Medulla oblongata (tissue), 1 donor: ENCODE data around the gene IGFLR1.

Experiments
- DNase-seq: peaks from one replicate; pipeline ENCODE4 v3.0.0-alpha.2; 2015; ENCODE audit errors: extremely low spot score

The IGFLR1 gene

GRCh38 chr19:35755550-35756376 is 13.5 kb upstream of the IGFLR1 start:
- no peak for DNase-seq

DNA sequence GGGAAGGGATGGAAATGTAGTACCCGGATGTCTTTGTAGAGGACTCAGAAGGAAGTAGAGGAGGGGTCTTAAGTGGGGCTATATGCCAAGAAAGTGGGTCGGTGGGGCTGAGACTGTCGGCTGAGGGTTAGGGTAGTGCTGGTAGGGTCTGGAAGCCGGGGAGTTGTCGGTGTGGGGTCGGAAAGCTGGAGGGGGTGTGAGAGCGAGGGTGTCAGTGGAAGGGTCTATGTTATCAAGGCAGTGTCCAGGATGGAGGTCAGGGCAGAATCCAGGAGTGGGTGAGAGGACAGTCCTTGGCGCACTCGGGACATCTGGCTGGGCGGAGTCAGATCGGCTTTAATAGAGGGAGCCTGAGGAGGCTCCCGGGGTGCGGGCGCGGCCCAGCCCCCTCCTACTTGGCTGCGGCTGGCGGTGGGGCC is 12.9 kb upstream of the IGFLR1 start:
- DNase-seq, result no peak

DNA sequence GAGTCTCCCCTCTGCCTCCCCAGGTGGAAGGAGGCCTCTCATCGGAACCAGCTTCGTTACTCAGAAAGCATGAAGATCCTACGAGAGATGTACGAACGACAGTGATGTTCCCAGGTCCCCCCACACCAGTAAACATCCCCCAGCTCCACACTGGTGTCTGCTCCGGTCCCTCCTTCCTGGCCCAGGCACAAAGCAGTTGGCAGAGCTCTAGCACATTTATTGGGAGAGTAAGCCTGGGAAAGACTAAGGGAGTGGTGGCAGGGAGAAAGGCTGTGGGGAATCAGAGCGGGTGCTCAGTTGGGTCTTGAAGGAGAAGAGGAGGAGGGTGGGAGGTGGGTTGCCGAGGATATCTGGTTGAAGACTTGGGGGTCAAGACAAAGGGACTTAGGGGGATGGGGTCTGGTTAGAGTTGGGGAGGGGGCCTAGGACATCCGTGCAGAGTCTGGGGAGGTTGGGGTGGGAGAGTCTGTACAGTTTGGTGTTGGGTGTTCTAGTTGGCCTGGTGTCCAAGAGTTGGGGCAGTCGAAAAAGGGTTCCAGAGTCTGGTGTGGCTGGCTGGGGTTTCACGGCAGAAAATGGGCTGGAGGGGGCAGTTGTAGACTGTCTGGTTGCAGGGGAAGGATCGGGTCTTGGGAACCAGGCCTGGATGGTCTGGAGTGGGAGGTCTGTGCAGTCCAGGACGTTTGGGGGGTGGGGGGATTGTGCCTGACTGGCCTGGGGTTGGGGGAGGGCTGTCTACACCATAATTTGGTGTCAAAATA is 12.3 kb upstream of the IGFLR1 start:
- DNase-seq, result no peak

GRCh38 chr19:35753634-35754369 is 11.6 kb upstream of the IGFLR1 start:
- DNase-seq, result no peak

DNA sequence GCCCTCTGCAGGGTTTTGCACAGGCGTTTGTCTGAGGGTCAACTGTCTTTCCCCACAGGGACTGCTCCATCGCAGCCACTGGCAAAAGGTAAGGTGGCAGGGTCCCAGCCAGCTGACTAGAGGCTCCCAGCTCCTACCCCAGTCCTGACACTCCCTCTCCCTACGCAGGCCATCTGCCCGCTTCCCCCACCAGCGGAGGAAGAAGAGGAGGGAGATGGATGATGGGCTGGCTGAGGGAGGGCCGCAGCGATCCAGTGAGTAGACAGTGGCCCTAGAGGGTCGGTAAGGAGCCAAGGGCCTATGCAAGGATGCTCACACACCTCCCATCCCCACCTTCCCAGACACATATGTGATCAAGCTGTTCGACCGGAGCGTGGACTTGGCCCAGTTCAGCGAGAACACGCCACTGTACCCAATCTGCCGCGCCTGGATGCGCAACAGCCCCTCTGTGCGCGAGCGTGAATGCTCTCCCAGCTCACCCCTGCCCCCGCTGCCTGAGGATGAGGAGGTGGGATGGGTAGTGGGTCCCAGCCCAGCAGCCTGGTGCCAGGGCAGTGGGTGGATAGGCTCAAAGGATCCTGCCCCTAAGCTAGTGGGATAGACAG is 10.6 kb upstream of the IGFLR1 start:
- no peak for DNase-seq

DNA sequence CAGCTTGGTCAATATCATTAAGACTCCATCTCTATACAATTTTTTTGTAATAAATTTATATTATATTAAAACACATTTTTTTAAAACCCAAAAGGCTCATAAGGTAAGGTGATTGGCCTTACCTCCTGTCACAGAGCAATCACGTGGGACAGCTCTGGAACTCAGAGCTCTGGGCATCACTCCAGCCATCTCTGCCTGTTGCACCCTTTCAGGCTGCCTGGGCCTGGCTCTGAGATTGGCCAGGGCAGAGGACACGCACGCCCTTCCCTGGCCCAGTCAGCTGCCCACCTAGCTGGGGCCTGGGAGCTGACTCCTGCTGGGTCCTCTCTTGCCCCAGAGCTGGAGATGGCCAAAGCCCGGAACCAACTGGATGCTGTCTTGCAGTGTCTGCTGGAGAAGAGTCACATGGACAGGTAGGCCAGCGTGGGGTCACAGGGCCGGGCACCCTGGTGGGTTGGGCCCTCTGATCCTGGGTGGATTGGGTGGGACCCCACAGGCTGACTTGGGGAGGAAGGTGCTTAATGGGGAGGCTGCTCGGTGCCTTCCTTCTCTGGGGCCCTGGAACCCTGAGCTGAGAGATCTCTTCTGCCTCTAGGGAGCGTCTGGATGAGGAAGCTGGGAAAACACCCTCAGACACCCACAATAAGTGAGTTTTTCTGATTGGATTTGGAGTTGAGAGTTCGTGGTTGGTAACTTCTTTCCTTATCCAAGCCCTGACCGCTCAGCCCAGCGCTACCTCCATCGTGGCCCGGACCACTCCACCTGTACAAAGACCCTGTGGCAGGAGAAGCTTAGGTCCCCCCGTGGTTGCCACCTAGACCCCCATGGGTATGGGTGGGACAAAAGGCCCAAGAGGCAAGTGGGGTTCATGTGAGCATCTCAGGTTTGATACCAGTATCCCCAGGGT is 9.8 kb upstream of the IGFLR1 start:
- no peak for DNase-seq

- no peak for DNase-seq
These were observed 7.9 kb upstream of the IGFLR1 start for GRCh38 chr19:35750167-35750566.

- peak; percentile 100 for DNase-seq
These were observed 6.1 kb upstream of the IGFLR1 start, which contains the start of gene LIN37 for GRCh38 chr19:35748106-35749020. Gene LIN37, plus strand, starts transcription at chr19:35748576. Its CDS starts 149 bp downstream, at chr19:35748725.

- DNase-seq, result no peak
These were observed 4.3 kb upstream of the IGFLR1 start for GRCh38 chr19:35746531-35746930.

DNA sequence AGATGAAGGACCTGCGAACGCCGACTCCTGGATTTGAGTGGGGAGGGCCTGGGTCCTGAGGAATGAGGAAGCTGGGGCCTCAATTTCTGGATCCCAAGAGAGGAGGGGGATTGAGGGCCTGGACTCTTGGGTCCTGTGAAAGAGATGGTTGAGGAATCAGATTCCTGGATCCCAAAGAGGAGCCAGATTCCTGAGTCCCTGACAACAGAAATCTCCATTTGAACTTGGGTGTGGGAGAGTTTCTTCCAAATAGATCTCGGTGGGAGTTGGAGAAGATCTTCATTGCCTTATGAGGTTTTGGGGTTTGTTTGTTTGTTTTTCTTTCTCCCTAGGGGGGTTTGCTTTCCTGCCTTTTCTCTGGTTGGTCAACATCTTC is 3.8 kb upstream of the IGFLR1 start:
- DNase-seq, result no peak

- DNase-seq, result peak; percentile 100
These were observed 3.3 kb upstream of the IGFLR1 start, which contains the start of the genes PSENEN and U2AF1L4 for GRCh38 chr19:35745328-35746086. Gene PSENEN, plus strand, starts transcription at chr19:35745651. Its CDS starts 280 bp downstream, at chr19:35745931. Gene U2AF1L4, minus strand, starts transcription at chr19:35745418. Its CDS starts 27 bp downstream, at chr19:35745391.

GRCh38 chr19:35744430-35745327 is 2.4 kb upstream of the IGFLR1 start:
- DNase-seq, result peak; percentile 98

DNA sequence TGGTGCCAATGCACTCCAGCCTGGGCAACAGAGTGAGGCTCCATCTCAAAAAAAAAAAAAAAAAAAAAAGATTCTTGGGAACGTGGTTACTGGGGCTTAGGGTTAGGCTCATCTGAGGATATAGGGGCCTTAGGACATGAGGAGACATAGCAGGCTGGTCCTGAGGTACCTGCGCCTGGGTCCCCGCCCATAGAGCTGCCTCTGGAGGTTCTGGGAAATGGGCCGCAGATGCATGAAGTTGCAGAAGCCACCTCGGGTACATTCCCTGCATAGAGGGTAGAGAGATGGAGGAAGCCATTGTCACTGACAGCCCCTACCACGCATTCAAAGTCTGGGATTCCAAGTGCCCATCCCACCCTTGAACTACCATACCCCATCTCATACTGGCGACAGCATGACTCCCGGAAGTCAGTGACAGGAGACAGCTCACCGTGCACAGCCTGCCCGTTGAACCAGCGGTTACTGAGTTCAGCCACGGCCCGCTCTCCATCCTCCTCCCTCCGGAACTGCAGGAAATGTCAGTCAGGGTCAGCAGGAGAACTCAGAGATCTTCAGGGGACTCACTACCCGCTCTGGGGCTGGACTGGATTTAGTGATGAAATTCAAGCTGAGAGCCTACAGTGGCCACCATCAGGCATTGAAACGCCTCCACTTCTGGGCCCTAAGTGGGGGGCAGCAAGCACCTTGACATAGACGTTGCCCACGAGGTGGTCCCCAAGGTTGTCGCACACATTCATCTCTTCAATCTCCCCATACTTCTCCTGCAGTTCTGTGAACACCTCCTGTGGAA is 1.6 kb upstream of the IGFLR1 start:
- DNase-seq, result no peak

DNA sequence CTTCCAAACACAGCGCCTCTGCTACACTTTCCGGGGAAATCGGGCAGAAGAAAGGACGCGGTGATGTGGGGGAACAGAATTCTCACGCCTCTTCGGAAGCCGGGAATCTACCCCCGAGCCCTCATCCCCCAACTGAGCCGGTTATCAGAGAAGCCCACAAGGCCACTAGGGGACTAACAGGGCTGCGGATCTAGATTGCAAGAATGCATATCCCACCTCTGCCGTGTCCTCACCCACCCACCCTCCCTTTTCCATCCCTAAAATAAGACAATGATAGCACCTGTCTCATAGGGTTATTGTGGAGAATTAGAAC is 1.1 kb downstream of the IGFLR1 start:
- DNase-seq, result no peak

- DNase-seq, result peak; percentile 99
These were observed 1.6 kb downstream of the IGFLR1 start for GRCh38 chr19:35740423-35741202.

- DNase-seq, result no peak
These were observed 2.2 kb downstream of the IGFLR1 start for GRCh38 chr19:35740108-35740422.
